ENCODE data around the gene IFT74.

- TF ChIP-seq NFATC4 (CRISPR knock-in tag; IDR thresholded peaks at IDR 0.05) (no peak), CTCF (IDR thresholded peaks at IDR 0.05) (no peak), IRF1 (CRISPR knock-in tag; IDR thresholded peaks at IDR 0.05) (no peak), MAX (CRISPR knock-in tag; IDR thresholded peaks at IDR 0.05) (no peak), ZBTB43 (CRISPR knock-in tag; IDR thresholded peaks at IDR 0.05) (no peak), FOXJ3 (CRISPR knock-in tag; IDR thresholded peaks at IDR 0.05; ENCODE audit: borderline replicate concordance) (no peak), NFYB (CRISPR knock-in tag; conservative IDR thresholded peaks at IDR 0.05; ENCODE audit: low read depth) (no peak), CBFB (CRISPR knock-in tag; IDR thresholded peaks at IDR 0.05; ENCODE audit: low read depth) (no peak), PRRX2 (CRISPR knock-in tag; IDR thresholded peaks at IDR 0.05) (no peak), HMGXB4 (CRISPR knock-in tag; IDR thresholded peaks at IDR 0.05) (no peak), ETV6 (CRISPR knock-in tag; IDR thresholded peaks at IDR 0.05) (no peak), ATF3 (CRISPR knock-in tag; conservative IDR thresholded peaks at IDR 0.05) (no peak), ATF1 (CRISPR knock-in tag; IDR thresholded peaks at IDR 0.05) (no peak), SMAD4 (CRISPR knock-in tag; IDR thresholded peaks at IDR 0.05) (no peak)
These were observed 5.7 kb upstream of the IFT74 start for GRCh38 chr9:26950521-26950920.

Data from WTC11 (cell line).